IMR-90 (cell line): ENCODE results near the gene PPM1K. TPM values are rescaled to one million over a fixed set of nuclear protein-coding genes. Genes with fewer than 3 reads are reported as not detected.

Experiments
- ATAC-seq: fragments of 200-7000 bp; cut with Tn5 transposase; 2 replicates; pipeline ENCODE4 v1.9.1; 2020; ENCODE audit warnings: low read depth, mild to moderate bottlenecking, moderate library complexity
- BruUV-seq: library from RNA; stranded (reverse); fragments of 400-500 nt; replicated peaks from 2 replicates; lab custom pipeline; 2021; lab: Mats Ljungman, UMichigan
- CTCF ChIA-PET: fragments of 300-600 bp; formaldehyde crosslinking; extraction: SDS; loops from one replicate; lab custom pipeline; 2021; ENCODE audit warnings: antibody characterized with exemption; lab: Yijun Ruan, JAX
- POLR2A ChIA-PET: fragments of 300-600 bp; sonication (Branson Sonifier 250); formaldehyde crosslinking; loops from one replicate; lab custom pipeline; 2022; ENCODE audit warnings: antibody characterized with exemption; ENCODE audit not compliant: unreplicated experiment; lab: Charles Lee
- DNase-seq: peaks from one replicate; pipeline ENCODE4 v3.0.0; 2013
- H2AFZ ChIP-seq: replicated peaks from 2 replicates; pipeline ENCODE3; 2013; ENCODE audit warnings: low read length, mild to moderate bottlenecking; ENCODE audit not compliant: poor library complexity
- H2AK5ac ChIP-seq: 2 replicates; pipeline ENCODE4 v1.6.1; 2013; ENCODE audit warnings: low read depth, low read length, inconsistent platforms
- H2AK9ac ChIP-seq: replicated peaks from 2 replicates; pipeline ENCODE3; 2013; ENCODE audit warnings: mild to moderate bottlenecking, low read depth, low read length, moderate library complexity; ENCODE audit not compliant: poor library complexity
- H2BK120ac ChIP-seq: 2 replicates; pipeline ENCODE4 v1.6.1; 2013; ENCODE audit warnings: low read depth, low read length, inconsistent platforms
- H2BK15ac ChIP-seq: 3 replicates; pipeline ENCODE4 v1.6.1; 2013; ENCODE audit warnings: low read depth, low read length, inconsistent platforms
- H2BK20ac ChIP-seq: 2 replicates; pipeline ENCODE4 v1.6.1; 2013; ENCODE audit warnings: low read depth, mild to moderate bottlenecking, inconsistent platforms, low read length, moderate library complexity
- H2BK5ac ChIP-seq: 2 replicates; pipeline ENCODE4 v1.6.1; 2013; ENCODE audit warnings: mild to moderate bottlenecking, low read depth, low read length, inconsistent platforms; ENCODE audit not compliant: poor library complexity, severe bottlenecking
- H3K14ac ChIP-seq: replicated peaks from 2 replicates; pipeline ENCODE4 v1.6.1; 2013; ENCODE audit warnings: low read depth, low read length, inconsistent platforms
- H3K18ac ChIP-seq: 2 replicates; pipeline ENCODE4 v1.6.1; 2013; ENCODE audit warnings: low read depth, low read length, control low read depth
- H3K23ac ChIP-seq: 2 replicates; pipeline ENCODE4 v1.6.1; 2013; ENCODE audit warnings: low read depth, low read length, inconsistent platforms
- H3K27ac ChIP-seq: 2 replicates; pipeline ENCODE4 v1.5.1; 2013; ENCODE audit warnings: mild to moderate bottlenecking, control low read depth, low read length; ENCODE audit not compliant: insufficient read depth
- H3K27me3 ChIP-seq: 2 replicates; pipeline ENCODE4 v1.6.1; 2013; ENCODE audit warnings: low read length; ENCODE audit not compliant: control insufficient read depth, insufficient read depth
- H3K36me3 ChIP-seq: 2 replicates; pipeline ENCODE4 v1.6.1; 2013; ENCODE audit warnings: low read length, mixed read lengths; ENCODE audit not compliant: control insufficient read depth, insufficient read depth
- H3K4ac ChIP-seq: 2 replicates; pipeline ENCODE4 v1.6.1; 2013; ENCODE audit warnings: low read depth, low read length, inconsistent platforms
- H3K4me1 ChIP-seq: 2 replicates; pipeline ENCODE4 v1.6.1; 2013; ENCODE audit warnings: low read length, mixed read lengths; ENCODE audit not compliant: control insufficient read depth, insufficient read depth
- H3K4me2 ChIP-seq: 2 replicates; pipeline ENCODE4 v1.6.1; 2013; ENCODE audit warnings: low read depth, mild to moderate bottlenecking, control low read depth, low read length, moderate library complexity
- H3K4me3 ChIP-seq: 2 replicates; pipeline ENCODE4 v1.5.1; 2013; ENCODE audit warnings: low read depth, mild to moderate bottlenecking, control low read depth, low read length, moderate library complexity; ENCODE audit not compliant: insufficient read depth
- H3K56ac ChIP-seq: 2 replicates; pipeline ENCODE4 v1.6.1; 2013; ENCODE audit warnings: low read length, inconsistent platforms; ENCODE audit not compliant: insufficient read depth; ENCODE audit errors: extremely low read depth
- H3K79me1 ChIP-seq, 2 experiments: 2 replicates each; pipeline ENCODE4 v1.6.1; 2013; ENCODE audit warnings: low read length in 2 of 2, inconsistent platforms in 1 of 2, low read depth in 1 of 2
- H3K9ac ChIP-seq: 2 replicates; pipeline ENCODE4 v1.6.1; 2013; ENCODE audit warnings: low read depth, low read length, control low read depth
- H3K9me1 ChIP-seq: 2 replicates; pipeline ENCODE4 v1.6.1; 2013; ENCODE audit warnings: low read length, inconsistent platforms; ENCODE audit not compliant: insufficient read depth
- H3K9me3 ChIP-seq: 2 replicates; pipeline ENCODE4 v1.6.1; 2013; ENCODE audit warnings: low read length; ENCODE audit not compliant: control insufficient read depth, insufficient read depth
- H4K20me1 ChIP-seq: 2 replicates; pipeline ENCODE4 v1.6.1; 2013; ENCODE audit warnings: low read length, inconsistent platforms; ENCODE audit not compliant: insufficient read depth
- H4K5ac ChIP-seq: 2 replicates; pipeline ENCODE4 v1.6.1; 2013; ENCODE audit warnings: mild to moderate bottlenecking, low read depth, low read length, control low read depth
- H4K8ac ChIP-seq, 2 experiments: 2 replicates each; pipeline ENCODE4 v1.6.1; 2013; ENCODE audit warnings: low read depth in 2 of 2, low read length in 2 of 2, control low read depth in 1 of 2, inconsistent platforms in 1 of 2
- H4K91ac ChIP-seq: 2 replicates; pipeline ENCODE4 v1.6.1; 2013; ENCODE audit warnings: low read depth, low read length, inconsistent platforms; ENCODE audit not compliant: insufficient read depth
- BHLHE40 ChIP-seq: fragments of 150-350 bp; IDR thresholded peaks from 2 replicates; pipeline ENCODE4 v1.6.1; 2016; ENCODE audit warnings: mild to moderate bottlenecking, low read depth, low read length
- CEBPB ChIP-seq: IDR thresholded peaks from 2 replicates; pipeline ENCODE4 v1.6.1; 2012; ENCODE audit warnings: low read depth, low read length, improper control_type of control experiment
- CHD1 ChIP-seq: IDR thresholded peaks from 2 replicates; pipeline ENCODE4 v1.6.1; 2012; ENCODE audit warnings: low read depth, low read length, improper control_type of control experiment
- CTCF ChIP-seq: conservative IDR thresholded peaks from 2 replicates; pipeline ENCODE4 v1.5.1; 2012; ENCODE audit warnings: mild to moderate bottlenecking, low read depth, low read length, improper control_type of control experiment
- FOS ChIP-seq: fragments of 150-350 bp; IDR thresholded peaks from 2 replicates; pipeline ENCODE4 v1.6.1; 2016; ENCODE audit warnings: low read depth, low read length
- MXI1 ChIP-seq: IDR thresholded peaks from 2 replicates; pipeline ENCODE4 v1.6.1; 2012; ENCODE audit warnings: low read depth, mild to moderate bottlenecking, low read length, moderate library complexity, borderline replicate concordance
- NFE2L2 ChIP-seq: fragments of 150-350 bp; IDR thresholded peaks from 2 replicates; pipeline ENCODE4 v1.6.1; 2016; ENCODE audit warnings: low read depth, mild to moderate bottlenecking, low read length
- POLR2A ChIP-seq: IDR thresholded peaks from 2 replicates; pipeline ENCODE4 v1.6.1; 2012; ENCODE audit warnings: mild to moderate bottlenecking, low read depth, low read length
- RAD21 ChIP-seq: IDR thresholded peaks from 2 replicates; pipeline ENCODE4 v1.6.1; 2012; ENCODE audit warnings: low read length, improper control_type of control experiment
- RCOR1 ChIP-seq: IDR thresholded peaks from 2 replicates; pipeline ENCODE4 v1.6.1; 2012; ENCODE audit warnings: mild to moderate bottlenecking, low read length, improper control_type of control experiment; ENCODE audit not compliant: insufficient replicate concordance
- RFX5 ChIP-seq: IDR thresholded peaks from 2 replicates; pipeline ENCODE4 v1.8.0; 2012; ENCODE audit warnings: low read depth, mild to moderate bottlenecking, low read length, moderate library complexity
- SMC3 ChIP-seq: fragments of 150-350 bp; IDR thresholded peaks from 2 replicates; pipeline ENCODE4 v1.6.1; 2016; ENCODE audit warnings: low read depth, mild to moderate bottlenecking, antibody characterized with exemption, low read length, moderate library complexity
- USF2 ChIP-seq: fragments of 150-350 bp; IDR thresholded peaks from 2 replicates; pipeline ENCODE4 v1.6.1; 2017; ENCODE audit warnings: mild to moderate bottlenecking, antibody characterized with exemption, low read length, low read depth
- WGBS, 2 experiments: methylation state at CpG; one replicate each; pipeline versions ENCODE4 v1.1.5 to v1.1.7; 2013; ENCODE audit warnings: missing lambda C conversion rate in 2 of 2; ENCODE audit not compliant: insufficient read length in 1 of 2; ENCODE audit errors: extremely low coverage in 2 of 2; 5-methylcytosine and 5-hydroxymethylcytosine counted together
- dilution Hi-C: fragments of 300-500 bp; cut with HindIII; formaldehyde crosslinking; loops from one replicate; pipeline ENCODE4 v1.14.3; 2018; ENCODE audit warnings: low sequenced_read_pairs; ENCODE audit not compliant: unreplicated experiment
- in situ Hi-C: fragments of 300-500 bp; cut with MboI; formaldehyde crosslinking; loops from 3 replicates; pipeline ENCODE4 v1.14.3; 2019; ENCODE audit warnings: low sequenced_read_pairs, inconsistent platforms, mixed read lengths
- intact Hi-C: fragments of 100-400 bp; cut with micrococcal nuclease; formaldehyde crosslinking; loops from 2 replicates; pipeline ENCODE4 v1.10.0; 2022
- polyA plus RNA-seq, 3 experiments: library from polyadenylated mRNA; depleted of rRNA; stranded (reverse); fragments of >200 nt; gene quantifications; 2 replicates each; pipeline ENCODE4 v1.2.3, GENCODE V29; 2012; ENCODE audit warnings: low replicate concordance in 1 of 3
- total RNA-seq: library from RNA; depleted of rRNA; stranded (reverse); fragments of >200 nt; gene quantifications from 2 replicates; pipeline ENCODE4 v1.2.3, GENCODE V29; 2012
- TF ChIP-seq, protein P1 (sequence below): fragments of 150-350 bp; IDR thresholded peaks from 2 replicates; pipeline ENCODE4 v1.6.1; 2016; ENCODE audit warnings: low read depth, mild to moderate bottlenecking, low read length, moderate library complexity, borderline replicate concordance

The PPM1K gene
- total and polyA plus RNA-seq, 2 of the 4 experiments (the other 2 are of a cell fraction), result 6.1 to 11.5 TPM

DNA sequence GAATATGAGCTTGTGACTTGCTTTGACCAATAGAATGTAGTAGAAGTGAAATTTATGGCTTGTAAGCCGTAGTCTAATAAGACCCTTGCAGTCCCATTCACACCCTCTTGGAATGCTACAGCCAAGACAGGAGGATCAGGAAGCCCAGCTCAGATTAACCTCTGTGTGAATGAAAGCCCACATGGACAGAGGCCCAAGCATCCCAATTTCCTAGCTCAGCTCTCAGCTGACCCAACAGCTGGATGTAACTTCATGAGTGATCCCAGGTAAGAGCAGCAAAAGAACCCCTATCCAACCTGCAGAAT lies 12.8 kb upstream of the PPM1K start:
- no peak overlapping the region for H2AK9ac ChIP-seq
- no peaks in the 10 kb centered on the region for H3K4me1 ChIP-seq
- H4K20me1 ChIP-seq, result no peaks in the 10 kb centered on the region
- H3K9me1 ChIP-seq, result no peaks in the 10 kb centered on the region
- no peak overlapping the region for H3K14ac ChIP-seq
- no peaks in the 10 kb centered on the region for H3K36me3 ChIP-seq
- ChIA-PET CTCF (no interaction called here), POLR2A (no interaction called here)
- no peak overlapping the region for H3K9ac ChIP-seq
- intact Hi-C loops (no loop called here), in situ Hi-C loops (no loop called here), dilution Hi-C loops (no loop called here)
- H2BK15ac ChIP-seq, result no peak overlapping the region
- H2BK120ac ChIP-seq, result no peak overlapping the region
- no peak overlapping the region for H2BK5ac ChIP-seq
- no peak overlapping the region for H3K56ac ChIP-seq
- no peak overlapping the region for H3K4ac ChIP-seq
- no peak overlapping the region for H3K23ac ChIP-seq
- no CpG with 5 or more reads among the region's 1 CpG for WGBS, 2 experiments
- ATAC-seq, result no peak
- no peak for TF ChIP-seq USF2
- no peak for TF ChIP-seq CTCF
- no peak for TF ChIP-seq RFX5
- no peak for TF ChIP-seq RCOR1
- TF ChIP-seq FOS, result no peak
- TF ChIP-seq MXI1, result no peak
- no peak for TF ChIP-seq CEBPB
- TF ChIP-seq NFE2L2, result no peak
- no peak for TF ChIP-seq RAD21
- TF ChIP-seq, protein P1, sequence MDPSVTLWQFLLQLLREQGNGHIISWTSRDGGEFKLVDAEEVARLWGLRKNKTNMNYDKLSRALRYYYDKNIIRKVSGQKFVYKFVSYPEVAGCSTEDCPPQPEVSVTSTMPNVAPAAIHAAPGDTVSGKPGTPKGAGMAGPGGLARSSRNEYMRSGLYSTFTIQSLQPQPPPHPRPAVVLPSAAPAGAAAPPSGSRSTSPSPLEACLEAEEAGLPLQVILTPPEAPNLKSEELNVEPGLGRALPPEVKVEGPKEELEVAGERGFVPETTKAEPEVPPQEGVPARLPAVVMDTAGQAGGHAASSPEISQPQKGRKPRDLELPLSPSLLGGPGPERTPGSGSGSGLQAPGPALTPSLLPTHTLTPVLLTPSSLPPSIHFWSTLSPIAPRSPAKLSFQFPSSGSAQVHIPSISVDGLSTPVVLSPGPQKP, result no peak
- TF ChIP-seq SMC3, result no peak
- TF ChIP-seq POLR2A, result no peak
- TF ChIP-seq BHLHE40, result no peak
- TF ChIP-seq CHD1, result no peak
- peaks cover 6% of the 10 kb centered on the region for H3K27me3 ChIP-seq
- no peaks in the 10 kb centered on the region for H3K79me1 ChIP-seq
- H4K5ac ChIP-seq, result no peak overlapping the region
- BruUV-seq, result no TSS peak
- H3K9me3 ChIP-seq, result no peaks in the 10 kb centered on the region
- H3K27ac ChIP-seq, result no peak overlapping the region
- no peak overlapping the region for H4K91ac ChIP-seq
- H3K4me3 ChIP-seq, result no peak overlapping the region
- no peak overlapping the region for H2AK5ac ChIP-seq
- H2AFZ ChIP-seq, result no peak overlapping the region
- H4K8ac ChIP-seq, result no peak overlapping the region
- H3K4me2 ChIP-seq, result no peak overlapping the region
- H2BK20ac ChIP-seq, result no peak overlapping the region
- no peak overlapping the region for H3K18ac ChIP-seq
- no peak for DNase-seq
